Activated CD4-positive, CD25-positive, alpha-beta regulatory T cell treated with anti-CD3 and anti-CD28 coated beads, Interleukin-2, amount 50 U/mL, for 16 hours (primary cell): ENCODE data around the gene KLRC1.
"Not testable (repeated sequence)": the region's sequence is repeated elsewhere in the genome, so short reads cannot be mapped to it uniquely, and the experiment has no call there.

Source experiments
- DNase-seq: peaks from one replicate; pipeline ENCODE4 v3.0.0-alpha.2; 2020; ENCODE audit warnings: low read depth, low spot score

KLRC1 gene

GRCh38 chr12:10453156-10453555 lies at the start of gene KLRC1:
Gene KLRC1, minus strand, starts transcription at chr12:10453377. Its CDS starts 2,221 bp downstream, at chr12:10451156.
- DNase-seq = no peak

- no peak for DNase-seq
Observed at GRCh38 chr12:10501030-10501429, 47.9 kb upstream of the KLRC1 start.

GRCh38 chr12:10498042-10498441 lies 44.9 kb upstream of the KLRC1 start:
- no peak for DNase-seq

GRCh38 chr12:10497602-10498001 lies 44.4 kb upstream of the KLRC1 start:
- no peak for DNase-seq

GRCh38 chr12:10491766-10492165 lies 38.6 kb upstream of the KLRC1 start:
- no peak for DNase-seq

GRCh38 chr12:10487328-10487727 lies 34.2 kb upstream of the KLRC1 start:
- not testable (repeated sequence) for DNase-seq

- DNase-seq = not testable (repeated sequence)
Observed at GRCh38 chr12:10481901-10482300, 28.7 kb upstream of the KLRC1 start.

GRCh38 chr12:10472808-10473207 lies 19.6 kb upstream of the KLRC1 start:
- not testable (repeated sequence) for DNase-seq

GRCh38 chr12:10469701-10470100 lies 16.5 kb upstream of the KLRC1 start:
- DNase-seq = no peak

- DNase-seq = no peak
Observed at GRCh38 chr12:10466311-10466710, 13.1 kb upstream of the KLRC1 start.

GRCh38 chr12:10457760-10458159 lies 4.6 kb upstream of the KLRC1 start:
- no peak for DNase-seq

GRCh38 chr12:10456856-10457255 lies 3.7 kb upstream of the KLRC1 start:
- no peak for DNase-seq

GRCh38 chr12:10455766-10456165 lies 2.6 kb upstream of the KLRC1 start:
- DNase-seq = no peak

GRCh38 chr12:10454531-10454930 lies 1.4 kb upstream of the KLRC1 start:
- no peak for DNase-seq

GRCh38 chr12:10448236-10448635 lies 4.9 kb downstream of the KLRC1 start:
- no peak for DNase-seq

GRCh38 chr12:10446052-10446451 lies 7.1 kb downstream of the KLRC1 start:
- DNase-seq = not testable (repeated sequence)

- not testable (repeated sequence) for DNase-seq
Observed at GRCh38 chr12:10441144-10441543, 12.0 kb downstream of the KLRC1 start.

- not testable (repeated sequence) for DNase-seq
Observed at GRCh38 chr12:10439608-10440274, 13.4 kb downstream of the KLRC1 start.

- DNase-seq = not testable (repeated sequence)
Observed at GRCh38 chr12:10437601-10438000, 15.6 kb downstream of the KLRC1 start.

- DNase-seq = not testable (repeated sequence)
Observed at GRCh38 chr12:10435816-10436215, 17.4 kb downstream of the KLRC1 start, which contains the start of gene KLRC2. Gene KLRC2, minus strand, starts transcription at chr12:10436010. Its CDS starts 24 bp downstream, at chr12:10435986.

- DNase-seq = not testable (repeated sequence)
Observed at GRCh38 chr12:10430623-10431022, 22.6 kb downstream of the KLRC1 start.

- DNase-seq = not testable (repeated sequence)
Observed at GRCh38 chr12:10425938-10426337, 27.2 kb downstream of the KLRC1 start.

GRCh38 chr12:10424260-10424899 lies 28.8 kb downstream of the KLRC1 start:
- not testable (repeated sequence) for DNase-seq
